Activated T-cell treated with anti-CD3 and anti-CD28 coated beads for 24 hours (primary cell): ENCODE measurements around the gene CTSO.
"Not testable (repeated sequence)": the region's sequence is repeated elsewhere in the genome, so short reads cannot be mapped to it uniquely, and the experiment has no call there.

Source experiments
- DNase-seq: peaks from one replicate; pipeline ENCODE4 v3.0.0-alpha.2; 2020; ENCODE audit warnings: low read depth

Gene CTSO

GRCh38 chr4:155906554-155907247 is 47.0 kb downstream of the CTSO start:
- no peak for DNase-seq

GRCh38 chr4:155904331-155904730 is 49.3 kb downstream of the CTSO start:
- no peak for DNase-seq

- no peak for DNase-seq
Measured at GRCh38 chr4:155903453-155903852, 50.2 kb downstream of the CTSO start, which contains the start of gene TDO2. TDO2 (plus strand) TSS chr4:155903696; CDS start chr4:155903759, 63 bp downstream.

GRCh38 chr4:155901013-155901412 is 52.7 kb downstream of the CTSO start:
- no peak for DNase-seq

- DNase-seq = no peak
Measured at GRCh38 chr4:155900381-155900780, 53.3 kb downstream of the CTSO start.

GRCh38 chr4:155899891-155900290 is 53.8 kb downstream of the CTSO start:
- DNase-seq = no peak

- DNase-seq = not testable (repeated sequence)
Measured at GRCh38 chr4:155898371-155898770, 55.3 kb downstream of the CTSO start.

- no peak for DNase-seq
Measured at GRCh38 chr4:155891058-155891457, 62.6 kb downstream of the CTSO start.

GRCh38 chr4:155889946-155890345 is 63.7 kb downstream of the CTSO start:
- no peak for DNase-seq

GRCh38 chr4:155889031-155889793 is 64.5 kb downstream of the CTSO start:
- no peak for DNase-seq

GRCh38 chr4:155887847-155888570 is 65.7 kb downstream of the CTSO start:
- no peak for DNase-seq

GRCh38 chr4:155887045-155887444 is 66.6 kb downstream of the CTSO start:
- no peak for DNase-seq

- DNase-seq = no peak
Measured at GRCh38 chr4:155885666-155886065, 68.0 kb downstream of the CTSO start.

GRCh38 chr4:155883895-155884294 is 69.8 kb downstream of the CTSO start:
- no peak for DNase-seq

GRCh38 chr4:155881555-155881954 is 72.1 kb downstream of the CTSO start:
- no peak for DNase-seq

GRCh38 chr4:155879767-155880166 is 73.9 kb downstream of the CTSO start:
- DNase-seq = no peak

GRCh38 chr4:155878611-155879010 is 75.1 kb downstream of the CTSO start:
- no peak for DNase-seq

GRCh38 chr4:155877971-155878370 is 75.7 kb downstream of the CTSO start:
- no peak for DNase-seq

- no peak for DNase-seq
Measured at GRCh38 chr4:155875878-155876277, 77.8 kb downstream of the CTSO start.
